Erythroblast (primary cell): ENCODE measurements around the gene SYPL1.

Source experiments
- GATA1 ChIP-seq: IDR thresholded peaks from 2 replicates; pipeline ENCODE4 v1.6.1; 2011; ENCODE audit warnings: low read depth, mild to moderate bottlenecking, control low read depth, low read length, moderate library complexity
- POLR2A ChIP-seq: IDR thresholded peaks from 2 replicates; pipeline ENCODE4 v1.6.1; 2011; ENCODE audit warnings: mild to moderate bottlenecking, low read length

- TF ChIP-seq POLR2A (no peak), GATA1 (no peak)
These were observed 50.7 kb downstream of the SYPL1 start for GRCh38 chr7:106061301-106061979.
